ENCODE results near the gene INCENP.

Gene INCENP

DNA sequence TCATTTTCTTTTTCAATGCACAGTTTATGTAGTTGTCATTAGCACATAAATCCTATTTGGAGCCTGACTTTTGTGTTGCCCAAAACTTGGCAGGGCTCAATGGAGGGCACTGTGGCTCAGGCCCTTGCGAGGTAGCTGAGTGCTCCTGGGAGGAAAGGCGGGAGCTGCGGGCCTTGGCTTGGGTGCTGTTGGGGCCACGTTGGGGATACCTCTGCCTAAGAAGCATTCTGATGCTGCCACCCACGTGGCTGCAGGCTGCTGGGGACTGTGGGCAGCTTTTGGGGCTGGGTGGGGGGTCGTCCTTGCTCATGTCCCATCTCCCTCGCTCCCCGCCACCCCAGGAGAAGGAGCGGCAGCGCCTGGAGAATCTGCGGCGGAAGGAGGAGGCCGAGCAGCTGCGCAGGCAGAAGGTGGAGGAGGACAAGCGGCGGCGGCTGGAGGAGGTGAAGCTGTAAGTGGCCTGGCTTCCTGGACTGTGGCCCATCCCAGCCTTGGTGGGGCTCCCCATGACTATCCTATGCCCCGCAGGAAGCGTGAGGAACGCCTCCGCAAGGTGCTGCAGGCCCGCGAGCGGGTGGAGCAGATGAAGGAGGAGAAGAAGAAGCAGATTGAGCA, 20.9 kb downstream of the INCENP start:
- Histone ChIP-seq H3K27ac (ENCODE audit: low read length) (no peak overlapping the region), H3K9ac (ENCODE audit: low read depth, low read length) (no peak overlapping the region), H3K36me3 (ENCODE audit: insufficient read depth, low read length) (peaks cover 100% of the 10 kb centered on the region), H3K4me1 (ENCODE audit: insufficient read depth, low read length) (no peaks in the 10 kb centered on the region), H3K9me3 (ENCODE audit: insufficient read depth, low read length, severe bottlenecking) (no peaks in the 10 kb centered on the region), H3K27me3 (ENCODE audit: insufficient read depth, low read length, poor library complexity) (no peaks in the 10 kb centered on the region), H3K4me3 (ENCODE audit: low read depth in 1 of 2, low read length in 2 of 2) (no peak overlapping the region), H3K4me2 (ENCODE audit: insufficient read depth, low read length) (no peak overlapping the region), H2AFZ (ENCODE audit: low read depth, low read length) (no peak overlapping the region), H4K20me1 (ENCODE audit: insufficient read depth, low read length) (peaks cover 59% of the 10 kb centered on the region), H3K79me2 (ENCODE audit: insufficient read depth, low read length) (no peaks in the 10 kb centered on the region)
- ATAC-seq (ENCODE audit: insufficient read depth, low read depth) (no peak), DNase-seq (peak; percentile 1)
- TF ChIP-seq, protein P1, sequence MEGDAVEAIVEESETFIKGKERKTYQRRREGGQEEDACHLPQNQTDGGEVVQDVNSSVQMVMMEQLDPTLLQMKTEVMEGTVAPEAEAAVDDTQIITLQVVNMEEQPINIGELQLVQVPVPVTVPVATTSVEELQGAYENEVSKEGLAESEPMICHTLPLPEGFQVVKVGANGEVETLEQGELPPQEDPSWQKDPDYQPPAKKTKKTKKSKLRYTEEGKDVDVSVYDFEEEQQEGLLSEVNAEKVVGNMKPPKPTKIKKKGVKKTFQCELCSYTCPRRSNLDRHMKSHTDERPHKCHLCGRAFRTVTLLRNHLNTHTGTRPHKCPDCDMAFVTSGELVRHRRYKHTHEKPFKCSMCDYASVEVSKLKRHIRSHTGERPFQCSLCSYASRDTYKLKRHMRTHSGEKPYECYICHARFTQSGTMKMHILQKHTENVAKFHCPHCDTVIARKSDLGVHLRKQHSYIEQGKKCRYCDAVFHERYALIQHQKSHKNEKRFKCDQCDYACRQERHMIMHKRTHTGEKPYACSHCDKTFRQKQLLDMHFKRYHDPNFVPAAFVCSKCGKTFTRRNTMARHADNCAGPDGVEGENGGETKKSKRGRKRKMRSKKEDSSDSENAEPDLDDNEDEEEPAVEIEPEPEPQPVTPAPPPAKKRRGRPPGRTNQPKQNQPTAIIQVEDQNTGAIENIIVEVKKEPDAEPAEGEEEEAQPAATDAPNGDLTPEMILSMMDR (IDR thresholded peaks at IDR 0.05; ENCODE audit: borderline replicate concordance, extremely low read depth, low read length, poor library complexity, severe bottlenecking), result no peak
- no peak for TF ChIP-seq EZH2 (IDR thresholded peaks at IDR 0.05; ENCODE audit: borderline replicate concordance, low read depth, low read length, severe bottlenecking)

GRCh38 chr11:62145261-62145871, 21.6 kb downstream of the INCENP start:
- H2AFZ ChIP-seq (ENCODE audit: low read depth, low read length), result no peak overlapping the region
- H3K27me3 ChIP-seq (ENCODE audit: insufficient read depth, low read length, poor library complexity), result no peaks in the 10 kb centered on the region
- TF ChIP-seq EZH2 (IDR thresholded peaks at IDR 0.05; ENCODE audit: borderline replicate concordance, low read depth, low read length, severe bottlenecking), result no peak
- TF ChIP-seq, protein P1 (IDR thresholded peaks at IDR 0.05; ENCODE audit: borderline replicate concordance, extremely low read depth, low read length, poor library complexity, severe bottlenecking), result no peak
- ATAC-seq (ENCODE audit: insufficient read depth, low read depth) (no peak), DNase-seq (no peak)
- no peak overlapping the region for H3K9ac ChIP-seq (ENCODE audit: low read depth, low read length)
- H3K79me2 ChIP-seq (ENCODE audit: insufficient read depth, low read length), result no peaks in the 10 kb centered on the region
- H3K27ac ChIP-seq (ENCODE audit: low read length), result no peak overlapping the region
- H3K4me2 ChIP-seq (ENCODE audit: insufficient read depth, low read length), result no peak overlapping the region
- H3K4me1 ChIP-seq (ENCODE audit: insufficient read depth, low read length), result no peaks in the 10 kb centered on the region
- no peaks in the 10 kb centered on the region for H3K9me3 ChIP-seq (ENCODE audit: insufficient read depth, low read length, severe bottlenecking)
- H3K4me3 ChIP-seq (ENCODE audit: low read depth in 1 of 2, low read length in 2 of 2), result no peak overlapping the region
- peaks cover 58% of the 10 kb centered on the region for H4K20me1 ChIP-seq (ENCODE audit: insufficient read depth, low read length)
- H3K36me3 ChIP-seq (ENCODE audit: insufficient read depth, low read length), result peaks cover 100% of the 10 kb centered on the region

GRCh38 chr11:62146476-62147200, 22.8 kb downstream of the INCENP start:
- Histone ChIP-seq H3K9me3 (ENCODE audit: insufficient read depth, low read length, severe bottlenecking) (no peaks in the 10 kb centered on the region), H3K4me1 (ENCODE audit: insufficient read depth, low read length) (no peaks in the 10 kb centered on the region), H3K9ac (ENCODE audit: low read depth, low read length) (no peak overlapping the region), H3K4me3 (ENCODE audit: low read depth in 1 of 2, low read length in 2 of 2) (no peak overlapping the region), H3K27me3 (ENCODE audit: insufficient read depth, low read length, poor library complexity) (no peaks in the 10 kb centered on the region), H4K20me1 (ENCODE audit: insufficient read depth, low read length) (peaks cover 58% of the 10 kb centered on the region), H3K36me3 (ENCODE audit: insufficient read depth, low read length) (peaks cover 100% of the 10 kb centered on the region), H3K27ac (ENCODE audit: low read length) (no peak overlapping the region), H2AFZ (ENCODE audit: low read depth, low read length) (no peak overlapping the region), H3K4me2 (ENCODE audit: insufficient read depth, low read length) (no peak overlapping the region), H3K79me2 (ENCODE audit: insufficient read depth, low read length) (no peaks in the 10 kb centered on the region)
- no peak for TF ChIP-seq EZH2 (IDR thresholded peaks at IDR 0.05; ENCODE audit: borderline replicate concordance, low read depth, low read length, severe bottlenecking)
- TF ChIP-seq, protein P1 (IDR thresholded peaks at IDR 0.05; ENCODE audit: borderline replicate concordance, extremely low read depth, low read length, poor library complexity, severe bottlenecking), result no peak
- ATAC-seq (ENCODE audit: insufficient read depth, low read depth) (no peak), DNase-seq (peak; percentile 1)
